SK-N-SH (cell line): ENCODE data around the gene PLA2G1B. TPM values are rescaled to one million over a fixed set of nuclear protein-coding genes. Genes with fewer than 3 reads are reported as not detected.

Experiments
- CTCF ChIA-PET: fragments of 300-600, 350-600 bp; formaldehyde crosslinking; extraction: SDS; loops from one replicate; lab custom pipeline; 2021; lab: Yijun Ruan, JAX
- POLR2A ChIA-PET: fragments of 350-600 bp; sonication (Branson Sonifier 250); formaldehyde crosslinking; extraction: SDS; loops from one replicate; lab custom pipeline; 2020; ENCODE audit warnings: antibody characterized with exemption, inconsistent platforms; lab: Yijun Ruan, JAX
- DNase-seq: peaks from one replicate; pipeline ENCODE4 v3.0.0; 2012
- H2AFZ ChIP-seq: fragments of 200-600 bp; sonication (generic); 2 replicates; pipeline ENCODE4 v1.8.1; 2016; ENCODE audit warnings: antibody characterized with exemption, mild to moderate bottlenecking, low read depth
- H3F3A ChIP-seq: fragments of 200-600 bp; sonication (generic); replicated peaks from 2 replicates; pipeline ENCODE3; 2016; ENCODE audit warnings: antibody characterized with exemption, mild to moderate bottlenecking; ENCODE audit not compliant: insufficient read depth
- H3K27ac ChIP-seq, 2 experiments: fragments of 200-500 bp in 1 of 2; fragments of 200-600 bp in 1 of 2; sonication (Bioruptor generic) in 1 of 2; sonication (generic), shearing (Covaris generic) in 1 of 2; 2 replicates each; pipeline versions ENCODE4 v1.5.1 to v1.6.1; 2014 to 2016; ENCODE audit warnings: low read depth in 2 of 2, inconsistent platforms in 1 of 2, low read length in 1 of 2, mild to moderate bottlenecking in 1 of 2, mixed read lengths in 1 of 2
- H3K27me3 ChIP-seq: fragments of 200-600 bp; sonication (generic), shearing (Covaris generic); 2 replicates; pipeline ENCODE4 v1.6.1; 2016; ENCODE audit warnings: mixed run types; ENCODE audit not compliant: insufficient read depth
- H3K36me3 ChIP-seq, 2 experiments: fragments of 200-500 bp in 1 of 2; fragments of 200-600 bp in 1 of 2; sonication (Bioruptor generic) in 1 of 2; sonication (generic) in 1 of 2; replicated peaks in 1 of 2; 2 replicates each; pipeline versions ENCODE3 to v1.5.1; 2014 to 2016; ENCODE audit warnings: low read length in 1 of 2, mild to moderate bottlenecking in 1 of 2; ENCODE audit not compliant: insufficient read depth in 2 of 2, control insufficient read depth in 1 of 2
- H3K4me1 ChIP-seq, 2 experiments: fragments of 200-500 bp in 1 of 2; fragments of 200-600 bp in 1 of 2; sonication (Bioruptor generic) in 1 of 2; sonication (generic), shearing (Covaris generic) in 1 of 2; 2 replicates each; pipeline versions ENCODE4 v1.5.1 to v1.6.1; 2014 to 2016; ENCODE audit warnings: low read depth in 1 of 2, low read length in 1 of 2, mixed run types in 1 of 2; ENCODE audit not compliant: insufficient read depth in 2 of 2, control insufficient read depth in 1 of 2
- H3K4me2 ChIP-seq: fragments of 200-600 bp; sonication (generic), shearing (Covaris generic); 2 replicates; pipeline ENCODE4 v1.6.1; 2017; ENCODE audit warnings: mixed run types
- H3K4me3 ChIP-seq, 2 experiments: fragments of 200-500 bp in 1 of 2; fragments of 200-600 bp in 1 of 2; sonication (Bioruptor generic) in 1 of 2; sonication (generic), shearing (Covaris generic) in 1 of 2; 2 replicates each; pipeline versions ENCODE4 v1.5.1 to v1.8.1; 2014 to 2016; ENCODE audit warnings: low read depth in 2 of 2, inconsistent platforms in 1 of 2, low read length in 1 of 2, mild to moderate bottlenecking in 1 of 2, mixed read lengths in 1 of 2, moderate library complexity in 1 of 2
- H3K79me2 ChIP-seq: fragments of 200-600 bp; sonication (generic); 2 replicates; pipeline ENCODE4 v1.8.1; 2017; ENCODE audit warnings: mild to moderate bottlenecking; ENCODE audit not compliant: insufficient read depth
- H3K9ac ChIP-seq: fragments of 200-600 bp; sonication (generic); 2 replicates; pipeline ENCODE4 v1.6.1; 2017; ENCODE audit warnings: mixed run types
- H3K9me2 ChIP-seq: fragments of 200-600 bp; sonication (generic); 2 replicates; pipeline ENCODE4 v1.6.1; 2017; ENCODE audit warnings: mixed run types
- H3K9me3 ChIP-seq: fragments of 200-600 bp; sonication (generic); 2 replicates; pipeline ENCODE4 v1.6.1; 2017; ENCODE audit warnings: mixed run types, mild to moderate bottlenecking, moderate library complexity
- H4K20me1 ChIP-seq: fragments of 200-600 bp; sonication (generic); 2 replicates; pipeline ENCODE4 v1.6.1; 2017; ENCODE audit warnings: mild to moderate bottlenecking, mixed run types; ENCODE audit not compliant: insufficient read depth
- FOSL2 ChIP-seq: IDR thresholded peaks from 2 replicates; pipeline ENCODE4 v1.4.0; 2012; ENCODE audit warnings: low read depth, mild to moderate bottlenecking, moderate library complexity, borderline replicate concordance
- FOXJ3 ChIP-seq: sonication (generic); formaldehyde crosslinking; IDR thresholded peaks from 2 replicates; pipeline ENCODE4 v1.5.1; 2020; ENCODE audit warnings: mild to moderate bottlenecking, missing genetic modification reagents
- GABPA ChIP-seq: IDR thresholded peaks from 2 replicates; pipeline ENCODE4 v1.4.0; 2012; ENCODE audit warnings: low read depth, mild to moderate bottlenecking
- GATA2 ChIP-seq: sonication (generic); formaldehyde crosslinking; IDR thresholded peaks from 2 replicates; pipeline ENCODE4 v1.5.0; 2020; ENCODE audit warnings: mild to moderate bottlenecking, missing genetic modification reagents
- IRF3 ChIP-seq: fragments of 150-350 bp; IDR thresholded peaks from 2 replicates; pipeline ENCODE4 v1.6.1; 2016; ENCODE audit warnings: mild to moderate bottlenecking, low read depth, low read length
- MAX ChIP-seq: IDR thresholded peaks from 2 replicates; pipeline ENCODE4 v1.4.0; 2012; ENCODE audit warnings: low read depth
- MEF2A ChIP-seq: IDR thresholded peaks from 2 replicates; pipeline ENCODE4 v1.4.0; 2012; ENCODE audit warnings: low read depth, borderline replicate concordance
- MXI1 ChIP-seq: IDR thresholded peaks from 2 replicates; pipeline ENCODE4 v1.6.1; 2012; ENCODE audit warnings: mild to moderate bottlenecking, low read depth, low read length, improper control_type of control experiment
- NFIC ChIP-seq: IDR thresholded peaks from 2 replicates; pipeline ENCODE4 v1.4.0; 2012; ENCODE audit warnings: borderline replicate concordance
- PBX3 ChIP-seq: IDR thresholded peaks from 2 replicates; pipeline ENCODE4; 2012
- POLR2AphosphoS5 ChIP-seq: IDR thresholded peaks from 2 replicates; pipeline ENCODE4 v1.6.1; 2012; ENCODE audit warnings: low read depth, low read length
- RCOR1 ChIP-seq: fragments of 150-350 bp; IDR thresholded peaks from 2 replicates; pipeline ENCODE4 v1.6.1; 2017; ENCODE audit warnings: antibody characterized with exemption, low read length
- REST ChIP-seq: IDR thresholded peaks from 2 replicates; pipeline ENCODE4 v1.6.1; 2012; ENCODE audit warnings: mild to moderate bottlenecking, low read depth, low read length, moderate library complexity
- SMC3 ChIP-seq: IDR thresholded peaks from 2 replicates; pipeline ENCODE4 v1.6.1; 2012; ENCODE audit warnings: low read depth, low read length, improper control_type of control experiment
- TAF1 ChIP-seq: IDR thresholded peaks from 2 replicates; pipeline ENCODE4 v1.6.1; 2012; ENCODE audit warnings: low read depth, mild to moderate bottlenecking, low read length, moderate library complexity, borderline replicate concordance
- TCF12 ChIP-seq: IDR thresholded peaks from 2 replicates; pipeline ENCODE4 v1.4.0; 2012
- TEAD4 ChIP-seq: IDR thresholded peaks from 2 replicates; pipeline ENCODE4 v1.4.0; 2012; ENCODE audit warnings: mild to moderate bottlenecking, borderline replicate concordance; ENCODE audit not compliant: insufficient read depth
- YY1 ChIP-seq: IDR thresholded peaks from 2 replicates; pipeline ENCODE4 v1.4.0; 2012; ENCODE audit warnings: low read depth, mild to moderate bottlenecking
- ZBTB33 ChIP-seq: IDR thresholded peaks from 2 replicates; pipeline ENCODE4 v1.4.0; 2012; ENCODE audit warnings: low read depth, borderline replicate concordance
- WGBS: methylation state at CpG from one replicate; pipeline ENCODE4 v1.1.6; 2017; ENCODE audit warnings: low lambda C conversion rate; 5-methylcytosine and 5-hydroxymethylcytosine counted together
- polyA plus RNA-seq, 3 experiments: library from polyadenylated mRNA; depleted of rRNA; stranded (reverse); fragments of >200 nt; gene quantifications; 2 replicates each; pipeline ENCODE4 v1.2.3, GENCODE V29; 2012

The PLA2G1B gene
- not detected in 2 replicates for polyA plus RNA-seq (2012; rRNA removed)
- not detected in 2 replicates for polyA plus RNA-seq (2012; cell fraction: cytosol; rRNA removed)
- not detected in 2 replicates for polyA plus RNA-seq (2012; cell fraction: nucleus; rRNA removed)

GRCh38 chr12:120327593-120327992 lies at the start of gene PLA2G1B:
PLA2G1B (minus strand) TSS chr12:120327779; CDS start chr12:120327753, 26 bp downstream.
- H3K27me3 ChIP-seq, result no peaks in the 10 kb centered on the region; the same call in 1 of the 2 replicates
- 67% methylated on average over 5 of the region's 5 CpGs for WGBS
- no peaks in the 10 kb centered on the region for H3F3A ChIP-seq
- no peaks in the 10 kb centered on the region for H3K9me3 ChIP-seq
- no peaks in the 10 kb centered on the region for H3K4me1 ChIP-seq
- H3K9ac ChIP-seq, result no peak within 1 kb of the TSS
- H3K4me2 ChIP-seq, result no peak within 1 kb of the TSS
- TF ChIP-seq TEAD4 (no peak), FOXJ3 (CRISPR knock-in tag) (no peak), ZBTB33 (no peak), MAX (no peak), POLR2AphosphoS5 (no peak), IRF3 (no peak), MEF2A (no peak), TCF12 (no peak), SMC3 (no peak), YY1 (no peak), GABPA (no peak), REST (no peak), FOSL2 (no peak), PBX3 (no peak), RCOR1 (no peak), MXI1 (no peak), TAF1 (no peak), GATA2 (CRISPR knock-in tag) (no peak), NFIC (no peak)
- H3K79me2 ChIP-seq, result no peaks in the 10 kb centered on the region
- no peak within 1 kb of the TSS for H3K4me3 ChIP-seq
- H3K27ac ChIP-seq, result no peak within 1 kb of the TSS
- no peaks in the 10 kb centered on the region for H4K20me1 ChIP-seq
- CTCF ChIA-PET, result interaction anchor here (0.7 to 2.3 kb wide), 7 partner anchors 11 to 112 kb away, joined by 3 to 15 read pairs (median 5); no protein-coding TSS in a partner anchor
- no peaks in the 10 kb centered on the region for H3K36me3 ChIP-seq
- H3K9me2 ChIP-seq, result no peaks in the 10 kb centered on the region
- POLR2A ChIA-PET, result interaction anchor here (1.0 kb wide), 1 partner anchor 110 kb away, joined by 4 read pairs; the partner anchor contains the start of gene COX6A1
- no peak for DNase-seq
- H2AFZ ChIP-seq, result no peak within 1 kb of the TSS
